Cardiac ventricle fibroblast (primary cell): ENCODE data around the gene DNAAF6. TPM values are rescaled to one million over a fixed set of nuclear protein-coding genes. Genes with fewer than 3 reads are reported as not detected.

Experiments used
- total RNA-seq: library from RNA; depleted of rRNA; stranded (reverse); fragments of >200 nt; gene quantifications from 2 replicates; pipeline ENCODE4 v1.2.3, GENCODE V29; 2015

DNAAF6 gene
- not detected in 2 replicates for total RNA-seq

DNA sequence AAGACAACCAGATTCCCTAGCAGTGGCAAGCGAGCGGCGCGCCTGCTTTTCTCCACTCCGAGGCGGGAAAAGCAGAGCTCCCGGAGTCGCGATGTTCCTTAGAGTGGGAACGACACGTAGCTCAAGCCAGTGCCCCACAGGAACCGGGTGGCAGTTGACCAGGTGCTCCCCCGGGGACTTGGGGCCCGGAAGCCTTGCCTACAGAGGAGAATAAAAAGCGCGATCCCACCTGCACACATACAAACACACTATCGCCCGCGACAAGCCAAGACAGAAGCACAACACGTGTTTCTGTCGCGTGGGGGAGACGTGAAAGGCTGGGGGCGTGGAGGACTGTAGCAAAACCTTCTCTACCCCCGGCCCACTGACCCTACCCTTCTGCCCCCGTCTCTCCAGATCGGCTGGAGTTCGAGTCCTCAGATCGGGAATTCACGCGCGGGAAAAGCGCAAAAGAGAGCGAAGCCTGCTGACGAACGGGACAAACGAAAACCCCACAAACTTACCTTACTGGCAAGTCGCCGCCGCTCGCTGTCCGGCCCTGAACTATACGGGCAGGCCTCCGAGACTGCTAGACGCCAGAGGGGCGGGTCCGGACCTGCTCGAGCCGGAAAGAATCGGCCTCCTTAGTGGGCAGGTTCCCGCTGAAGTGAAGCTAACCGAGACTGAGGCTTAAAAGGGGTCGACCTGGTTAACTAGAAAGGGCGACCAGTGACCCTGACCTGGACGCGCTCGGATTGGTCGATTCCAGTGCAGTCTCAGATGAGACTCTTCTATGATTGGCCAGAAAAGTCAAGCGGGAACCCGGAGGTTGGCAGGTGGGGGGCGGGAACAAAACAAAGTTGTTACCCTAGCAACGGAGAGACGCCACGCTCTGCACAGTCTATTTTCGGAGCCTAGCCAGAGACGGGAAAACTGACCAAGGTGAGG is at the start of gene DNAAF6, which contains the start of gene NUP62CL:
TSS of gene DNAAF6 (plus strand) at position 842 of the 927 bp plus-strand sequence. CDS start 6,265 bp downstream, outside the sequence.
TSS of gene NUP62CL (minus strand) at position 664 of the 927 bp plus-strand sequence. CDS start 31,287 bp downstream, outside the sequence.

Other genes with a start within 250 kb of the DNAAF6 start
- gene MORC4, start 206.4 kb upstream of the DNAAF6 start, total RNA-seq, result 14.2 and 17.8 TPM in 2 replicates
- gene RBM41, start 87.8 kb upstream of the DNAAF6 start, total RNA-seq, result 14.0 and 14.4 TPM in 2 replicates
- gene NUP62CL, start 178 bp upstream of the DNAAF6 start, total RNA-seq, result 0.19 TPM in 1 of 2 replicates, not detected in the other
- under 0.01 TPM in 1 of 2 replicates, not detected in the other for gene FRMPD3, start 243.0 kb downstream of the DNAAF6 start, total RNA-seq